ENCODE measurements around the gene KCTD10. TPM values are rescaled to one million over a fixed set of nuclear protein-coding genes. Genes with fewer than 3 reads are reported as not detected.

Gene KCTD10
- total and polyA plus RNA-seq, 8 donors, result 6.7 to 16.7 (median 10.7) TPM

DNA sequence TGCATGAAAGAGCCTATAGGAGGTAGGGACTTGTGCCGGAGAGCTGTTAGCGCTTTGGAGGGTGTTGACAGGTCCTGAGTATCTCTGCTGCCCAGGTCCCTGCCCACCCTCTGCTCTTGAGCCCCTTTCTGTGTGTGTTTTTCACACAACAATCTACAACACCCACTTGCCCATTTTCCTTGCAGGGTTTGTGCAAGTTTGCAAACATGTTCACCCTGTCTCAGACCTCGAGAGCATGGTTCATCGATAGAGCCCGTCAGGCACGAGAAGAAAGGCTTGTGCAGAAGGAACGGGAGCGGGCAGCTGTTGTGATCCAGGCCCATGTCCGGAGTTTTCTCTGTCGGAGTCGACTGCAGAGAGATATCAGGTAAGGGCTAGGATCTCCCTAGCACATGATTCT lies 6.2 kb upstream of the KCTD10 start:
- 92 to 94% methylated on average over 11 of the region's 11 CpGs for whole genome bisulfite sequencing, 2 donors
- no peak for FAIRE-seq
- no peak for DNase-seq
- ATAC-seq, result no peak
- Histone ChIP-seq H3K36me3 (peaks cover 0 to 53% (median 39%) of the 10 kb centered on the region in 3 donors), H3K4me3 (no peak overlapping the region), H3K27me3 (no peaks in the 10 kb centered on the region), H3K4me1 (peaks cover 0 to 8% (median 4%) of the 10 kb centered on the region in 3 donors), H3K27ac (no peak overlapping the region), H3K9me3 (no peaks in the 10 kb centered on the region)
- TF ChIP-seq, protein P1, sequence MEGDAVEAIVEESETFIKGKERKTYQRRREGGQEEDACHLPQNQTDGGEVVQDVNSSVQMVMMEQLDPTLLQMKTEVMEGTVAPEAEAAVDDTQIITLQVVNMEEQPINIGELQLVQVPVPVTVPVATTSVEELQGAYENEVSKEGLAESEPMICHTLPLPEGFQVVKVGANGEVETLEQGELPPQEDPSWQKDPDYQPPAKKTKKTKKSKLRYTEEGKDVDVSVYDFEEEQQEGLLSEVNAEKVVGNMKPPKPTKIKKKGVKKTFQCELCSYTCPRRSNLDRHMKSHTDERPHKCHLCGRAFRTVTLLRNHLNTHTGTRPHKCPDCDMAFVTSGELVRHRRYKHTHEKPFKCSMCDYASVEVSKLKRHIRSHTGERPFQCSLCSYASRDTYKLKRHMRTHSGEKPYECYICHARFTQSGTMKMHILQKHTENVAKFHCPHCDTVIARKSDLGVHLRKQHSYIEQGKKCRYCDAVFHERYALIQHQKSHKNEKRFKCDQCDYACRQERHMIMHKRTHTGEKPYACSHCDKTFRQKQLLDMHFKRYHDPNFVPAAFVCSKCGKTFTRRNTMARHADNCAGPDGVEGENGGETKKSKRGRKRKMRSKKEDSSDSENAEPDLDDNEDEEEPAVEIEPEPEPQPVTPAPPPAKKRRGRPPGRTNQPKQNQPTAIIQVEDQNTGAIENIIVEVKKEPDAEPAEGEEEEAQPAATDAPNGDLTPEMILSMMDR (IDR thresholded peaks at IDR 0.05), result no peak
- intact Hi-C loops (cut with DNase I), result no loop called here

DNA sequence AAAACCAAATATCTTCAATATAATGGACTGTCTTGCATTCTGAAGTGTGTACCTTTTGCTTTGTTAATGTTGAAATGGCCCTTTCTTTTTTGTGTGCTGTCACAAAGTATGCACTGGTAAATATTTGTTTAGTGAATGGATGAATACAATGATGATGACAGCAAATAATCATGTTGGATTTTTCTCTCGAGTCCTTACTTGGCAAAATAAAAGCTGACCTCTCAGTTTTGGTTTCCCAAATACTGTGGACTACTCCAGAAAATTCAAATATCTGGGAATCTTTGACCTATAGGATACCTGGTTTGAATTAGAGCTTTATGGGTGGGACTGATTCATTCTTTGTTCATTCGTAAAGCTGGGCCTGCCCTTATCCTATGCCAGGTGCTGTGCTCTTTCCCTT lies 5.8 kb upstream of the KCTD10 start:
- Histone ChIP-seq H3K4me1 (peaks cover 0 to 12% (median 7%) of the 10 kb centered on the region in 3 donors), H3K36me3 (peaks cover 0 to 49% (median 35%) of the 10 kb centered on the region in 3 donors), H3K27ac (no peak overlapping the region), H3K9me3 (no peaks in the 10 kb centered on the region), H3K4me3 (no peak overlapping the region), H3K27me3 (no peaks in the 10 kb centered on the region)
- intact Hi-C loops (cut with DNase I), result no loop called here
- no peak for FAIRE-seq
- DNase-seq, result no peak
- TF ChIP-seq, protein P1 (IDR thresholded peaks at IDR 0.05), result no peak
- no peak for ATAC-seq
- 52 to 55% methylated on average over 2 of the region's 2 CpGs for WGBS, 2 donors

DNA sequence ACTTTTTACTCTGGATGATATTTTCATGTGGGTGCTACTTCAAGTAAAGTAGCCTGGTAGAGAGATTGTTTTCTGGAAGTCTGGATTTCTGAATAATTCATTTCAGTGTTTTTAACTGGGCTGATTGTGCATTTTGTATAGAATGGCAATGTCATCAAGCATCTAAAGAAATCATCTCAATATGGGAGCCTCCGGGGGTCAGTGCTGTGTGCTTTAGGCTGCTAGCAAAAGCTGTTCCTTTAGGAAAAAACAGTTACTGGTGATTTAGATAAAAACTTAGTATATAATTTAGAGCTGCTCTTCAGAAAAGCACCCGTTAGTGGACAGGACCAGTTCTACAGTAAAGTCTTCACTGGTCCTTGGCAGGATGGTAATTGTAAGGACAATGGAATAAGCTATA lies 5.4 kb upstream of the KCTD10 start:
- 90 to 94% methylated on average over 2 of the region's 2 CpGs for WGBS, 2 donors
- Histone ChIP-seq H3K27ac (no peak overlapping the region), H3K4me1 (peaks cover 0 to 12% (median 7%) of the 10 kb centered on the region in 3 donors), H3K36me3 (peaks cover 0 to 46% (median 31%) of the 10 kb centered on the region in 3 donors), H3K9me3 (no peaks in the 10 kb centered on the region), H3K27me3 (no peaks in the 10 kb centered on the region), H3K4me3 (no peak overlapping the region)
- FAIRE-seq, result no peak
- TF ChIP-seq, protein P1 (IDR thresholded peaks at IDR 0.05), result no peak
- intact Hi-C loops (cut with DNase I), result no loop called here
- ATAC-seq, result no peak
- no peak for DNase-seq

DNA sequence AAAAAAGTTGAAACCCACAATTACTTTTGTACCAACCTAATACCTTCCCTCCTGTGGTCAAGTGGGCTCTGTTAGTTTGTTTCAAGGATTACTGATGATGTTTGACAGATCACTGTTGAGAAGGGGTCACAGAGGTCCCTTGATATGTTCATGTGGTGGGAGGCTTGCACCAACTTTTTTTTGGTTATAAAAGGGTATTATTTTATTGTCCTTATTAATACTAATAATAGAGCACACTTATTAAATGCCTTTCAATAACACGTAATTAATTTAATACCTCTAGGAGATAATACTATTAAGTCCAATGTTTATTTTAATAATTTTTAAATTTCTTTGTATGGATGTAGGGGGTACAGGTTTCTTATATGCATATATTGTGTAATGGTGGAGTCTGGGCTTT lies 4.8 kb upstream of the KCTD10 start:
- Histone ChIP-seq H3K9me3 (no peaks in the 10 kb centered on the region), H3K4me3 (no peak overlapping the region)

DNA sequence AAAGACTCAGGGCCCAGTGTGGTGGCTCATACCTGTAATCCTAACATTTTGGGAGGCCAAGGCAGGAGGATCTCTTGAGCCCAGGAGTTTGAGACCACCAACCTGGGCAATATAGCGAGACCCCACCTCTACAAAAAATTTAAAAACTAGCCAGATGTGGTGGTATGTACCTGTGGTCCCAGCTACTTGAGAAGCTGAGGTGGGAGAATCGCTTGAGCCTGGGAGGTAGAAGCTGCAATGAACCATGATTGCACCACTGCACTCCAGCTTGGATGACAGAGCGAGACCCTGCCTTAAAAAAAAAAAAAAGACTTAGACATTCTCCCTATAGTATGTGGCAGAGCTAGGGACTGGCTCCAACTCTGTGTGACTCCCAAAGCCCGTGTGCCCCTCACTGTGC lies 3.3 kb upstream of the KCTD10 start:
- intact Hi-C loops (cut with DNase I), result no loop called here
- Histone ChIP-seq H3K4me3 (no peak overlapping the region), H3K27me3 (no peaks in the 10 kb centered on the region), H3K4me1 (peaks cover 0 to 16% (median 7%) of the 10 kb centered on the region in 3 donors), H3K9me3 (no peaks in the 10 kb centered on the region), H3K27ac (no peak overlapping the region), H3K36me3 (peaks cover 0 to 26% (median 10%) of the 10 kb centered on the region in 3 donors)
- no peak for DNase-seq
- WGBS, 2 donors, result 95 to 96% methylated on average over 4 of the region's 4 CpGs
- TF ChIP-seq, protein P1 (IDR thresholded peaks at IDR 0.05), result no peak
- no peak for FAIRE-seq
- no peak for ATAC-seq

More for the DNA sequence above, 4.8 kb upstream of the KCTD10 start:
- Histone ChIP-seq H3K36me3 (peaks cover 0 to 40% (median 25%) of the 10 kb centered on the region in 3 donors), H3K27me3 (no peaks in the 10 kb centered on the region), H3K27ac (no peak overlapping the region), H3K4me1 (peaks cover 0 to 12% (median 7%) of the 10 kb centered on the region in 3 donors)
- FAIRE-seq (no peak), DNase-seq (no peak), ATAC-seq (no peak)
- TF ChIP-seq, protein P1 (IDR thresholded peaks at IDR 0.05), result no peak
- intact Hi-C loops (cut with DNase I), result no loop called here
- WGBS, 2 donors, result 83 to 86% methylated on average over 1 of the region's 1 CpG

Measured in pancreas (tissue), 10 donors.